Psoas muscle (tissue), 8 donors: ENCODE data around the gene PRKRIP1. TPM values are rescaled to one million over a fixed set of nuclear protein-coding genes. Genes with fewer than 3 reads are reported as not detected.
A peak's percentile ranks its signal among the peaks of the same experiment; 100 is the strongest.
"Not testable (repeated sequence)": the region's sequence is repeated elsewhere in the genome, so short reads cannot be mapped to it uniquely, and the experiment has no call there.

Experiments
- ATAC-seq, 4 donors: fragments of 200-7000 bp; cut with Tn5 transposase; one replicate each; pipeline ENCODE4 v1.9.1; 2020; ENCODE audit warnings: moderate library complexity in 3 of 4, mild to moderate bottlenecking in 2 of 4
- DNase-seq, 2 donors: peaks; one replicate each; pipeline ENCODE4 v3.0.0-alpha.2; 2020
- H3K27ac ChIP-seq: fragments of 200-600 bp; one replicate; pipeline ENCODE4 v1.8.0; 2022
- H3K27me3 ChIP-seq, 3 donors: fragments of 200-600 bp in 1 of 3; one replicate each; pipeline versions ENCODE4 v1.6.1 to v1.8.0; 2013 to 2022; ENCODE audit warnings: low read length in 2 of 3, mild to moderate bottlenecking in 2 of 3, moderate library complexity in 1 of 3; ENCODE audit not compliant: insufficient read depth in 3 of 3
- H3K36me3 ChIP-seq, 2 donors: fragments of 200-600 bp in 1 of 2; one replicate each; pipeline versions ENCODE4 v1.6.1 to v1.8.0; 2013 to 2022; ENCODE audit warnings: low read depth in 1 of 2, mild to moderate bottlenecking in 1 of 2, moderate library complexity in 1 of 2; ENCODE audit not compliant: insufficient read depth in 1 of 2
- H3K4me1 ChIP-seq: fragments of 200-600 bp; one replicate; pipeline ENCODE4 v1.8.0; 2022
- H3K4me3 ChIP-seq: fragments of 200-600 bp; one replicate; pipeline ENCODE4 v1.8.0; 2022; ENCODE audit warnings: mild to moderate bottlenecking
- H3K9me3 ChIP-seq: fragments of 200-600 bp; one replicate; pipeline ENCODE4 v1.8.0; 2022
- WGBS, 3 donors: extraction: QIAGEN DNeasy Blood & Tissue Kit; methylation state at CpG; one replicate each; pipeline versions ENCODE4 v1.1.6 to v1.1.7; 2013; 5-methylcytosine and 5-hydroxymethylcytosine counted together
- intact Hi-C, 2 donors: fragments of 100-400 bp; cut with DNase I; formaldehyde crosslinking; loops; one replicate each; pipeline versions ENCODE4 v1.11.0 to v1.14.2; 2022
- polyA plus RNA-seq, 3 donors: library from polyadenylated mRNA; stranded (reverse); fragments of 200-250 nt; gene quantifications; one replicate each; pipeline ENCODE4 v1.2.3, GENCODE V29; 2013
- total RNA-seq, 4 donors: library from RNA; stranded (reverse); fragmentation: NEBNext Ultra II Directional in 2 of 4; extraction: Animal tissue kit (Norgen Biotek cat#: 25700) in 2 of 4; gene quantifications; one replicate each; pipeline versions ENCODE4 v1.2.1 to v1.2.4, GENCODE V29; 2021 to 2023
- TF ChIP-seq, protein P1 (sequence below): fragments of 200-600 bp; IDR thresholded peaks from one replicate; pipeline ENCODE4 v1.8.0; 2022; ENCODE audit warnings: antibody characterized with exemption
- donor health status: healthy with polysubstance abuse.
- donor health status: DM: no; HTN: no; CAD: no; lungs with moderate emphysema.
- donor health status: Bipolar disorder and iron deficiency.
- donor health status: healthy.
- donor health status: DM: yes; HTN: yes; CAD: no.
- donor health status: DM: no; HTN: no; CAD: no.
- donor health status: DM: no; HTN: no; CAD: no.
- donor health status: DM: yes; HTN: yes; CAD: no.

PRKRIP1 gene
- total and polyA plus RNA-seq, 7 donors = 9.7 to 20.4 (median 15.8) TPM

DNA sequence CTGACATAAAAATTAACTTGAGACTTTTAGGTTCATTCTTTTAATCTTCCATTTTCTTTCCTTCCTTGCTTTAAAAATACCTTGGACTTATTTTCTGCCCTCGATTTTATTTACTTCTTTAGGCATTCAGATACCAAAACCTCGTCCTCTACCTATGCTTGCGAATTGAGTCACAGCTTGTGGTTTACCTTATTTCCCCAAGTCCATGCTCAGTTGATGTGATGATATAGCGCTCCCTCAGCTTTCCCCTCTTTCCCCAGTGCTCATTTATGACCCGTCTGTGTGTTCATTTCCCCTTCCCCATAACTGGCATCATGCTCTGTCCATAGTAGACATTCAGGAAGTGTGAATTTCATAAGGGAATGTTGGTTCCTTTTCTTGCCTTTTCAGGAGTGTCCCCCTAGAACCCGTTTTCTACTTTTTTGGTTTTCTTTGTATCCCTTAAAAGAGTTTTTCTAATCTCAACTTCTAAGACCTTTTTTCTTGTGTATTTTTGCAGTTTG, 19.1 kb upstream of the PRKRIP1 start:
- Histone ChIP-seq H3K9me3 (no peaks in the 10 kb centered on the region), H3K36me3 (peaks cover 3 to 69% of the 10 kb centered on the region in 2 donors), H3K27ac (no peak overlapping the region), H3K4me3 (no peak overlapping the region), H3K27me3 (no peaks in the 10 kb centered on the region), H3K4me1 (no peaks in the 10 kb centered on the region)
- ATAC-seq (no peak), DNase-seq (no peak)
- TF ChIP-seq, protein P1, sequence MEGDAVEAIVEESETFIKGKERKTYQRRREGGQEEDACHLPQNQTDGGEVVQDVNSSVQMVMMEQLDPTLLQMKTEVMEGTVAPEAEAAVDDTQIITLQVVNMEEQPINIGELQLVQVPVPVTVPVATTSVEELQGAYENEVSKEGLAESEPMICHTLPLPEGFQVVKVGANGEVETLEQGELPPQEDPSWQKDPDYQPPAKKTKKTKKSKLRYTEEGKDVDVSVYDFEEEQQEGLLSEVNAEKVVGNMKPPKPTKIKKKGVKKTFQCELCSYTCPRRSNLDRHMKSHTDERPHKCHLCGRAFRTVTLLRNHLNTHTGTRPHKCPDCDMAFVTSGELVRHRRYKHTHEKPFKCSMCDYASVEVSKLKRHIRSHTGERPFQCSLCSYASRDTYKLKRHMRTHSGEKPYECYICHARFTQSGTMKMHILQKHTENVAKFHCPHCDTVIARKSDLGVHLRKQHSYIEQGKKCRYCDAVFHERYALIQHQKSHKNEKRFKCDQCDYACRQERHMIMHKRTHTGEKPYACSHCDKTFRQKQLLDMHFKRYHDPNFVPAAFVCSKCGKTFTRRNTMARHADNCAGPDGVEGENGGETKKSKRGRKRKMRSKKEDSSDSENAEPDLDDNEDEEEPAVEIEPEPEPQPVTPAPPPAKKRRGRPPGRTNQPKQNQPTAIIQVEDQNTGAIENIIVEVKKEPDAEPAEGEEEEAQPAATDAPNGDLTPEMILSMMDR = no peak
- intact Hi-C loops = no loop called here
- 79 to 87% (median 84%) methylated on average over 6 of the region's 6 CpGs for WGBS, 3 donors

- H3K4me1 ChIP-seq, DNase-seq, ATAC-seq, H3K27me3 ChIP-seq, H3K9me3 ChIP-seq, H3K27ac ChIP-seq, H3K4me3 ChIP-seq: not testable (repeated sequence)
- 76 to 80% (median 79%) methylated on average over 8 of the region's 8 CpGs for WGBS, 3 donors
- intact Hi-C loops = loop anchor here in 1 of 2 donors (10.0 kb wide), 1 partner anchor 836 kb away; no protein-coding TSS in a partner anchor
- H3K36me3 ChIP-seq = peaks cover 3 to 80% of the 10 kb centered on the region in 2 donors
Measured at GRCh38 chr7:102380837-102381236, 15.3 kb upstream of the PRKRIP1 start.

- H3K9me3 ChIP-seq, ATAC-seq, H3K27me3 ChIP-seq, H3K4me1 ChIP-seq, H3K27ac ChIP-seq, H3K4me3 ChIP-seq, DNase-seq: not testable (repeated sequence)
- WGBS, 3 donors = 76 to 84% (median 83%) methylated on average over 6 of the region's 7 CpGs
- intact Hi-C loops = loop anchor here in 1 of 2 donors (10.0 kb wide), 1 partner anchor 837 kb away; no protein-coding TSS in a partner anchor
- peaks cover 3 to 76% of the 10 kb centered on the region in 2 donors for H3K36me3 ChIP-seq
Measured at GRCh38 chr7:102381696-102382425, 14.3 kb upstream of the PRKRIP1 start.

- no peaks in the 10 kb centered on the region for H3K27me3 ChIP-seq
- DNase-seq (no peak), ATAC-seq (peak in 3 of 4 donors; percentile 36 to 61 (median 49))
- H3K4me3 ChIP-seq = no peak overlapping the region
- peaks cover 0 to 36% of the 10 kb centered on the region in 2 donors for H3K36me3 ChIP-seq
- TF ChIP-seq, protein P1 = no peak
- no peaks in the 10 kb centered on the region for H3K9me3 ChIP-seq
- 79 to 89% (median 79%) methylated on average over 6 of the region's 6 CpGs for WGBS, 3 donors
- peaks cover 4% of the 10 kb centered on the region for H3K4me1 ChIP-seq
- intact Hi-C loops = loop anchor here (5.0 to 10.0 kb wide), 2 partner anchors 85 to 842 kb away; no protein-coding TSS in a partner anchor
- H3K27ac ChIP-seq = no peak overlapping the region
Measured at GRCh38 chr7:102387064-102387463, 9.1 kb upstream of the PRKRIP1 start.

DNA sequence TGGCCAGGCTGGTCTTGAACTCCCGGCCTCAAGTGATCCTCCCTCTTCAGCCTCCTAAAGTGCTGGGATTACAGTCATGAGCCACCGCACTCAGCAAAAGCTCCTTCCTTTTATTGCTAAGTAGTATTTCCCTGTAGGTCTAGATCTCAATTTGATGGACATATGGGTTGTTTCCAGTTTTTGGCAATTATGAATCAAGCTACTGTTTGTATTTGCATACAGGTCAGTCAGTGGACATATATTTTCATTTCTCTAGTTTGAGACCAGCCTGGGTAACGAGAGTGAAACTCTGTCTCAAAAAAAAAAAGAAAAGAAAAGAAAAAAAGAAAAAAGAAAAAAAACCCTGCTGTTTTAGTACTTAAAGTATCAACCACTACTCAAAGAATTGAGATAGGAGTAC, 6.4 kb upstream of the PRKRIP1 start:
- H3K27me3 ChIP-seq = no peaks in the 10 kb centered on the region
- 89 to 95% (median 93%) methylated on average over 3 of the region's 3 CpGs for WGBS, 3 donors
- H3K9me3 ChIP-seq = no peaks in the 10 kb centered on the region
- H3K27ac ChIP-seq = no peak overlapping the region
- intact Hi-C loops = loop anchor here (1.0 to 10.0 kb wide), 3 partner anchors 88 to 845 kb away; no protein-coding TSS in a partner anchor
- peaks cover 4% of the 10 kb centered on the region for H3K4me1 ChIP-seq
- DNase-seq (no peak), ATAC-seq (no peak)
- peaks cover 0 to 32% of the 10 kb centered on the region in 2 donors for H3K36me3 ChIP-seq
- TF ChIP-seq, protein P1 = no peak
- H3K4me3 ChIP-seq = no peak overlapping the region
